Mesenteric fat pad (tissue), 1 donor: Measurements from ENCODE around the gene EME2. TPM values are rescaled to one million over a fixed set of nuclear protein-coding genes. Genes with fewer than 3 reads are reported as not detected.

Experiments
- DNase-seq: peaks from one replicate; pipeline ENCODE4 v3.0.0-alpha.2; 2020; ENCODE audit warnings: low spot score
- total RNA-seq: library from RNA; stranded (reverse); fragmentation: NEBNext Ultra II Directional; extraction: Animal tissue kit (Norgen Biotek cat#: 25700); gene quantifications from one replicate; pipeline ENCODE4 v1.2.1, GENCODE V29; 2021
- donor health status: DM: yes; HTN: yes; CAD: no.

The EME2 gene
- total RNA-seq, 1 donor from 2014 or later: 14.5 TPM

DNA sequence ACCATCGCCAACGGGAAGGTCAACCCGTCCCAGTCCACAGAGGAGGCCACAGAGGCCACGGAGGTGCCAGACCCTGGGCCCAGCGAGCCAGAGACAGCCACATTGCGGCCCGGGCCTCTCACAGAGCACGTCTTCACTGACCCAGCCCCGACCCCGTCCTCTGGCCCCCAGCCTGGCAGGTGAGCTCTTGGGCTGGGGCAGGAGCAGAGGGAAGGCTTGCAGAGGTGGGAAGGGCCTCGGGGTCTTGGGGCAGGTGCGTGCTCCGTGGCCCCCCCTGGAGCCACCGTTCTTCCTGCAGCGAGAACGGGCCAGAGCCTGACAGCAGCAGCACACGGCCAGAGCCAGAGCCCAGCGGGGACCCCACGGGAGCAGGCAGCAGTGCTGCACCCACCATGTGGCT, 6.4 kb upstream of the EME2 start:
- DNase-seq: no peak

DNA sequence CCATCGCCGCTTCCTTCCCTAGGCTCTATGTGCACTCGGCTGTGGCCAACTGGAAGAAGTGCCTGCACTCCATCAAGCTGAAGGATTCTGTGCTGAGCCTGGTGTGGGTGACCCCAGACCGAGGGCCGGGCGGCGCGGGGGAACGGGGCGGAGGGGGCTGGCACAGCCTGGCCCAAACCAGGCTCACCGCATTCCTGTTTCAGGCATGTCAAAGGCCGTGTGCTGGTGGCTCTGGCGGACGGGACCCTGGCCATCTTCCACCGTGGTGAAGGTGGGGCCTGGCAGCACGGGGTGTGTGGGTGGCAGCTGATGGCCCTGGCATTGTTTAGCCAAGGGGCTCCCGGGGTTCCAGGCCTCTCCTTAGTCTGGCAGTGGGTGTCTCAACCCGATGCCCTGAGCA, 5.9 kb upstream of the EME2 start:
- no peak for DNase-seq

DNA sequence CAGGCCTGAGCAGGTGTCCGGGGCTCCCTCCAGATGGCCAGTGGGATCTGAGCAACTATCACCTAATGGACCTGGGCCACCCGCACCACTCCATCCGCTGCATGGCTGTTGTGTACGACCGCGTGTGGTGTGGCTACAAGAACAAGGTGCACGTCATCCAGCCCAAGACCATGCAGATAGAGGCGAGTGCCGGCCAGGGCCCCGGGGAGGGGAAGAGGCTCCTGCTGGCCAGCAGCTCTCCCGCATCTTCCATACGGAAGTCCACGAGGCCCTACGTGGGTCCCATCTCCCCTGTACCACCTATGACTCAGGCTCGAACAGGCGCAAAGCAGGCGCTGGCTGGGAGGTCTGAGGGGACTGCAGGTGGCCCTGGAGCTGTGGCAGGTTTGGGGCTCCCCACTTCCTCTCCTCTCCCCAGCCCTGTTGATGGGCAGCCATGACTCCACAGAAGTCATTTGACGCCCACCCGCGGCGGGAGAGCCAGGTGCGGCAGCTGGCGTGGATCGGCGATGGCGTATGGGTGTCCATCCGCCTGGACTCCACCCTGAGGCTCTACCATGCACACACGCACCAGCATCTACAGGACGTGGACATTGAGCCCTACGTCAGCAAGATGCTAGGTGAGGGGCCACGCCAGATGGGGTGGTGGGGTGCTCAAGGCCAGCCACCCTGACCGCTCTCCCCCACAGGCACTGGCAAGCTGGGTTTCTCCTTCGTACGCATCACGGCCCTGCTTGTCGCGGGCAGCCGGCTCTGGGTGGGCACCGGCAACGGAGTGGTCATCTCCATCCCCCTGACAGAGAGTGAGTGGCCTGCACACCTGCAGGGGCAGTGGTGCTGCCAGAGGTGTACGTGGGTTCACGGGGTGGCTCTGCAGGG, 5.3 kb upstream of the EME2 start:
- DNase-seq: no peak

DNA sequence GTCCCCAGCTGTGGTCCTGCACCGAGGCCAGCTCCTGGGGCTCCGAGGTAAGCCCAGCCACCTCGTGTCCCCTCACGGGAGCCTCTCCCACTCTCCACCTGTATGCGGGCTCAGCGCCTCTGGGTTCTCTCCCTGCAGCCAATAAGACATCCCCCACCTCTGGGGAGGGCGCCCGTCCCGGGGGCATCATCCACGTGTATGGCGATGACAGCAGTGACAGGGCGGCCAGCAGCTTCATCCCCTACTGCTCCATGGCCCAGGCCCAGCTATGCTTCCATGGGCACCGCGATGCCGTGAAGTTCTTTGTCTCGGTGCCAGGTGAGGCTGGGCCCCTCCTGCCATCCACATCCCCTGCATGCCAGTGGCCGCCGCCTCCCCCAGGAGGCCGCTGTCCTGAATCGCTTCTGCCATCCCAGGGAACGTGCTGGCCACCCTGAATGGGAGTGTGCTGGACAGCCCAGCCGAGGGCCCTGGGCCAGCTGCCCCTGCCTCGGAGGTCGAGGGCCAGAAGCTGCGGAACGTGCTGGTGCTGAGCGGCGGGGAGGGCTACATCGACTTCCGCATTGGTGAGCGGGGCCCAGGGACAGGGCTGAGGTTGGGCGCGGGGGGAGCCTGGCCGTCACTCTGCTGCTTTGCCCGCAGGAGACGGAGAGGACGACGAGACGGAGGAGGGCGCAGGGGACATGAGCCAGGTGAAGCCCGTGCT, 4.4 kb upstream of the EME2 start:
- DNase-seq: no peak

DNA sequence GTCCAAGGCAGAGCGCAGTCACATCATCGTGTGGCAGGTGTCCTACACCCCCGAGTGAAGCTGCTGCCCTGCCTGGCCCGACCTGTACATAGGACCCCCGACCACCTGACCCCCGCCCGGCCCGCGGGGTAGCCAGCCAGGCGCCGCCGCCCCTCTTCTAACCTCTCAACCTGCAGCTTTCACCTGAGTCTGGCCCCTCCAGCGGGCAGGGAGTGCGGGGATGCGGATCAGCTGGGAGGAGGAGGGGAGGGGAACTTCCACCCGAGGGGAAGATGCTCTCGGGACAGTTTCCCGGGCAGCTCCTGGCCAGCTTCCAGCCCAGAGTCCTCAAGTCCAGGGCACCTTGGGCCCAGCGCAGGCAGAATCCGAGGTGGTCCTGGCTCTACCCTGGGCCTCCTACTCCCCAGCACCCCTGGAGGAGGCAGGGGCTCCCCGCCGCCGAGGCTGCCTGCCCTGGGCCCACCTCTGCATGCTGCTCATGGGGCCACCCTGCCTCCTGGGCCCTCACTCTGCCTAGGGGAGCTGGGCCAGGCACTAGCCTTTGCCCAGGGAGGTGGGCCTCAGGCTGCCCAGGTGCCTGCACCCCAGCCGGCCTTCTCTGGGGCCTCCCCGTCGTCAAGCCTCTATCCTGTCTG, 3.7 kb upstream of the EME2 start:
- DNase-seq: no peak

DNA sequence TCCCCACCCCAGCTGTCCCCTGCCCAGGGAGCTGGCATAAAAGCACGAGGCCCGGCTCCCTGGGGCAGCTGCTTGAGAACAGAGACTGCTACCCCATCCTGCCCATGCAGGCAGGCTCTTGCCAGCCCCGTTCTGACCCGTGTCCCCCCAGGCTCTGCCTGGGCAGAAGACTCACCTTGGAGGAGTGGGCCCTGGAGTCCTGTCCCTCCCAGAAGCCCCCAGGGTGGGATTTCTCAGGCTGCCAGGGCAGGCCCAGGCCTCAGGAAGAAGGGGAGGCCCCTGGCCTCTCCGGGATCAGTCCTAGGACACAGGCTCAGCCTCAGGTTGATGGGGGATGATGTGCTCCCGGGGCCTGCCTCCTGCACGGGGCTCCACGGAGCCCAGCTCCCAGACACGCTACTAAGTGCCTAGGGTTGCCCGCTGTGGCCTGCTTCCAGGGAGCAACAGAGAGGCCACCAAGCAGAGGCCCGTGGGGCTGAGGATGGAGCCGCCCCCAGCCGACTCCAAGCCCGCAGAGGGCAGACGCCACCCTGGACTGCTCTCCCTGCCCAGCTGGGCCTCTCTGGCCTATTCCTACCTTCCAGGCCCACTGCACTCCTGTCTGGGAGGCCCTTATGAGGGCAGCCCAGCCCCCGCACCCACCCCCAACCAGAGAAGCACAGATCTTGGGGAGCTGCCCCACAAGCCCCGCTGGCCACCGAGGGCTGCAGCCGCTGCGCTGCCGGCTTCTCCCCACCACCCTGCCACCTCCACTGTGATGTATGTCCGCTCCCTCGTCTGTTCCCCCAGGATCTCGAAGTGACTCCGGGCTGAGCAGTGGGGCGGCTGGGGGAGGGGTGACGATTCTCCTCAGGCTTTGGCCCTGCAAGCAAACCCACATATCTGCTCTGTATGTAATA, 3.0 kb upstream of the EME2 start:
- no peak for DNase-seq

DNA sequence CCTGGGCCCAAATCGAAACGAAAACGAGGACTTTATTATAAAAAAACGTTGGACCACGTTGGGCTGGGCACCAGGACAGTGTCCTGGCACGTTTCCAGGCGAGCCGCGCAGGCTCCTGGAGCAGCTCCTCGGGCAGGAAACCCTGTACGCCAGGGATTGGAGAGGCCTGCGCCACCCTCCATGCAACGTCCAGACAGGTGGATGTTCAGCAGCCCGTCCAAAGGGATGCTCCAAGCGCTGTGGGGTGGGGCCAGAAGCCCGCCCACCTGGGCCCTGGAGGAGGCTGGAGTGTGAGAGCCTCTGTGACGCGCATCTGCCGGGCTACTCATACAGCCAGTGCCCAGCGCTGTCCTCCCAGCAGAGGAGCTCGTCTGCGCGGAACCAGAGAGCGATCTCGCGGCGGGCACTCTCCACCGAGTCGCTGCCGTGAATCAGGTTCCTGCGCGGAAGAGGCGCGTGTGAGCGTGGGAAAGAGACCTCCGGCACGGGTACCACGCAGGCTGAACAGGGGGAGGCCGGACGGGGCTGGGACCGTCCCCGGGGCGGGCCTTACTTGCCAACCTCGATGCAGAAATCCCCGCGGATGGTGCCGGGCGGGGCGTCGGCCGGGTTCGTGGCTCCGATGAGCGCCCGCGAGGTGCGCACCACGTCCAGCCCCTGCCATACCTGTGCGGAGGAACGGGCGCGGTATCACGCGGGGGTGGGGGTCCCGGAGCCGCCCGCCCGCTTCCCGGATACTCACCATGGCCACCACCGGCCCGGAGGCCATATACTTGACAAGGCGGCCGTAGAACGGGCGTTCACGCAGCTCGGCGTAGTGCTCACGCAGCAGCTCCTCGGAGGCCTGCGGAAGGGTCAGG, 2.1 kb upstream of the EME2 start:
- DNase-seq: no peak

DNA sequence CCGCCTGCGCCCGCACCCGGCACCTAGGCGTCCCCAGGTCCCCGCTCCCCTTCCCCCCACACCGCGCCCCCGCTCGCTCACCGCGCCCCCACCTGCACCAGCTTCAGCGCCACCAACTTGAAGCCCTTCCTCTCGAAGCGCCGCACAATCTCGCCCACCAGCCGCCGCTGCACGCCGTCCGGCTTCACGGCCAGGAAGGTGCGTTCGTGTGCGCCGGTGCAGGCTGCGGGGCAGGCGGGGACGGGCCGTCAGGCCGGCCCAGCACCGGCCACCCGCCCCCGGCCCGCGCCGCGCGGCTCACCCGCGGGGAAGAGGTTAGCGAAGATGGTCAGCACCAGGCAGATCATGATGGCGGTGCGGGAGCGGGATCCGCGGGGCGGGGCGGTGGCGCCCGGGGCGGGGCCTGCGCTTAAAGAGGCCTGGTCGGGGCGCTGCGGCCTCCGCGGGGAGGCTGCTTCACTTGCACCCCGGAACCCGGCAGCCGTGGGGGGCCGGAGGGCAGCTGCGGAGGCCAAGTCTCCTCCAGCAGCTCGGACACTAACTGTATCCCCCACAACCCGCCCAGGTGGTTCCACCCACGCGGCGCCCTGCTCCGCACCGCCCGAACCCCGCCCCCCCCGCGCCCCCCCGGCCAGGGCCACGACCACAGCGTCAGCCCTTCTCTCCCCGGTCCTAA, 1.3 kb upstream of the EME2 start, which contains the start of gene NME3:
Gene NME3 (minus strand): TSS at position 356 of the 676 bp plus-strand sequence. CDS start 9 bp downstream, at position 347.
- DNase-seq: peak; percentile 94

DNA sequence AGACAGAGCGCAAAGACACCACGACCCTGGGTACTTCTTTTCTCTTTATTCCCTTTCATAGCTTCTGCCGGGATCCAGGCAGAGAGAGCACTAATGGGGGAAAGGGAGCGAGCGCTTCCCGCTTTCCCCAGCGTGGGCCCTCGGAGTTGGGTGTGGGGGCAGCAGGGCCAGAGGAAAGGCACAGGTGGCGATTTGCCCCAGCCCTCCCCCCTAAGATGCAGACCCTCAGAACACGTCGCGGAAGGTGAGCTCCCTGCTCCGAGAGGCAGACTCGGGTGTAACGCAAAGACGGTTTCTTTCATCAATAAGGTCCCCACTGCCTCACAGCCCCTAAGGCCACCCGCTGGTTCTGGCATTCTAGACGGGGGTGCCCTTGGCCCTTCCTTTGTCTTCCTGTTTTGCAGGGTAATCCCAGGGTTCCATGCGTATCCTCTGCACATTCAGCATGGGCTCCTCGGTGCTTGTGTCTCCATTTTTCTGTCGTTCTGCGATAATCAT, 697 bp upstream of the EME2 start:
- no peak for DNase-seq

DNA sequence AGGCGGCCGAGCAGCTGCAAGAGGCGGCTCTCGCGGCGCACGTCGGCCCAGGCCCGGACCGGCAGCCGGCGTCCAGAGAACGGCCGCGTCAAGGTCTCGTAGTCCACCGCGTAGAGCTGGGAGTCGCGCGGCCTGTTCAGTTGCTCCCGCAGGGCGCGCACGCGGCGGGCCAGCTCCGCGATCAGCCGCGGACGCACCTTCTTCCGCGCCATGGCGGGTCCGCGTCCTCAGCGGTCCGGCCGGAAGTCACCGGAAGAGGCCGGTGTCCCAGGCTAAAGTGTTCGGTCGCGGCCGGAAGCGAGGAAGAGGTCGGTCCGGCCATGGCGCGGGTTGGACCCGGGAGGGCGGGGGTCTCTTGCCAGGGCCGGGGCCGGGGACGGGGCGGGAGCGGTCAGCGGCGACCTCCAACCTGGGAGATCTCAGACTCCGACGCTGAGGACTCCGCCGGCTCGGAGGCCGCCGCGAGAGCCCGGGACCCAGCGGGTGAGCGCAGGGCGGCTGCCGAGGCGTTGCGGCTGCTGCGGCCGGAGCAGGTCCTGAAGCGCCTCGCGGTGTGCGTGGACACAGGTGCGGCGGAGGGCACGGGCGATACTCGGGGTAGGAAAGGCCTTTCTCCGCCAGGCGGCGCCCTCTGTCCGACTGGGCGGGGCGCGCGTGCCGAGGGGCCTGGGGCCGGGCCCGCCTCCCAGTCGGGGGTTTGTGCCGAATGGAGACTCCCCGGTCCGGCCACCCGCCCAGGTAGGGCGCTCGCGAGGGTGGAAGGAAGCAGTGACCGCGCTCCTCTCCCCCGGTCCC, 495 bp downstream of the EME2 start, which contains the start of gene MRPS34:
Gene MRPS34 (minus strand): TSS at position 227 of the 795 bp plus-strand sequence. CDS start 15 bp downstream, at position 212.
- DNase-seq: peak; percentile 96

DNA sequence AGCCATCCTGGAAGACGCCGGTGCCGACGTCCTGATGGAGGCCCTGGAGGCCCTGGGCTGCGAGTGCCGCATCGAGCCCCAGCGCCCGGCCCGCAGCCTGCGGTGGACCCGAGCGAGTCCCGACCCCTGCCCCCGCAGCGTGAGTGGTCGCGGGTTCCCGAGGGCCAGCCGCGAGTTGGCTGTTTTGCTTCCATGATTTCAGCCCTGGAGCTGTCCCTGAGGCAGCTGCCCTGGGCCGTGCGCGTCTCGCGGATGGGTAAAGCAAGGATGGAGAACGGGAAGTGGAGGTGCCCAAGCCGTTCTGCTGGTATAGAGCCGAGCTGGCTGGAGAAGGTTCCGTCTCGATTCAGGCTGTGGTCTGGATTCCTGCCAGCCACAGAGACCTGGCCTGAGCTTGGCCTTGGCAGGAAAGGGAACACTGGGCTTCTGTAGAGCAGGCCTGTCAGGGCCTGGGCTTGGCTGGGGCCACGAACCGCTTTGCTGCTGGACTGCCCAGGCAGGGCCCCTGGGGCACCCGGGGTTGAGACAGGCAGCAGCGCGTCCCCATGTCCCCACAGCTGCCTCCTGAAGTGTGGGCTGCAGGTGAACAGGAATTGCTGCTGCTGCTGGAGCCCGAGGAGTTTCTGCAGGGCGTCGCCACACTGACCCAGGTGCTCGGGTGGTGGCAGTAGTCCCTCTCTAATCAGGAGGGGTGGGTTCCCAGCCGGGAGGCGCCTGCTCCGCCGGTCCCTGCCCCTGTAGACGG, 1.3 kb downstream of the EME2 start:
- no peak for DNase-seq

DNA sequence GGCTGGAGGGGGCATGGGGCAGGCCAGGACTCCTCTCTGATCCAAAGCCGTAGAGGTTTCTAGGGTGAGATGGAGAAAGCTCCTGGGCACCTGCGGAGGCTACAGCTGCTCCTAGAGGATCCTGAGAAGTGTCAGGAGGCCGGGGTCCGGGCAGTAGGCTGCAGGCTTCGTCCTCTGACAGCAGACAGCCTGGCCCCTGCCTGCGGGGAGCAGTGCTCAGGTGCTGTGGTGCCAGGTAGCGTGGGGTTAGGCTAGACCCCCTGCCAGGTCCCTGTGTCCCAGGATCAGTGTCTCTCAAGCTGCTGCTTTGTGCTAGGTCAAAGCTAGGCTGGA, 1.8 kb downstream of the EME2 start:
- no peak for DNase-seq

DNA sequence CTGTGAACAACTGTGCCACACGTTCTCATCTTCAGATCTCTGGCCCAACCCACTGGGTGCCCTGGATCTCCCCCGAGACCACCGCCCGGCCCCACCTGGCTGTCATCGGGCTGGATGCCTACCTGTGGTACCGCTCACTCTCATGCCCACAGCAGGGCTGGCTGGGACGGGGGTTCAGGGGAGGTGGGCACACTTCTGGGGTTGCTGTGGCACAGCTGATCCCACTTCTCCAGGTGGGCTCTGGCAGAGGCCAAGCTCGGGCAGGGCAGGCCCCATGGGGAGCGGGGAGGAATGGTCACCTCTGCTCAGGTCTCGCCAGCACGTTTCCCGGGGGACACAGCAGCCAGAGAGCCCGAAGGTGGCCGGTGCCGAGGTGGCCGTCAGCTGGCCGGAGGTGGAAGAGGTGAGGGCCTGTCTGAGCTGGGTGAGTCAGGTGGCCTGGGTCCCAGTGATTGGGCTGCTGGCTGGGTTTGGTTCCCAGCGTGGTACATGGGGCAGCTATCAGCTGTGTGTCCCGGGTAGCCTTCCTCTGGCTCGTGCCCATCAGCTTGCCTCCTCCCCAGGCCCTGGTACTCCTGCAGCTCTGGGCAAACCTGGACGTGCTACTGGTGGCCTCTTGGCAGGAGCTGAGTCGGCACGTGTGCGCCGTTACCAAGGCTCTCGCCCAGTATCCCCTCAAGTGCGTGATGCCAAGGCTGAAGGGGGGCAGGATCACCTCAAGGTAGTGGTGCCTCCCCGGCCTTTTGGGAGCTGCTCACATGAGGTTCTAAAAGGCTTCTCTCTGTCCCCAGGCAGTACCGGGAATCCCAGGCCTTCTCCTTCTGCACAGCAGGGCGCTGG, 2.6 kb downstream of the EME2 start:
- DNase-seq: no peak

DNA sequence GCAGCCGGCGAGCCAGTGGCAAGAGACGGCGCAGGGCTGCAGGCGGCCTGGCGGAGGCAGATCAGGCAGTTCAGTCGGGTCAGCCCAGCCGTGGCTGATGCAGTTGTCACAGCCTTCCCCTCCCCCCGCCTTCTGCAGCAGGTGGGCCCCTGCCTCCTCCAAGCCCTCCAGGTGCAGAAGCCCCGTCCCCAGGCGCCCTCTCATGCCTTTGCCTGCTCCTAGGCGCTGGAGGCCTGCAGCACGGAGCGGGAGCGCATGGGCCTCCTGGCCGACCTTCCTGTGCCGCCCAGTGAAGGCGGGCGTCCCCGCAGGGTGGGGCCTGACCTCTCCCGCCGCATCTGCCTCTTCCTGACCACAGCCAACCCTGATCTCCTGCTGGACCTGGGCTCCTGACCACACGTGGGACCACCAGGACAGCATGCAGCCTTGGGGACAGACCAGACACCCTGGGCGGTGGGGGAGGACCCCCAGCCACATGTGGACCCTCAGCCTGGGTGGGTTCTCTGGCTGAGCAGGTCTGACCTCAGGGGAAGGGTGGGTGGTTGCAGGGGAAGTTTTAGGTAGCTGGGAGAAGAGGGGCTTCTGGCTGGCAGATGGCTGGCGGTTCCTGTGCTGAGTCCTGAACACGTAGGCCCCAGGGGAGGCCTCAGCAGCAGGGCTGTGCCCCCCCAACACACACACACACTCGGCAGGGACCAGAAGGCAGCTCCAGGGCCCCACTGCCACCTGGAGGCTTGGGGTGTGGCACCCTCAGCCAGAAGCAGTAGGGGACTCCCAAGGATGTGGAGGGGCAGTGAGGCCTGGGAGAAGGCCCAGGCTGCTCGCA, 3.4 kb downstream of the EME2 start:
- DNase-seq: no peak

DNA sequence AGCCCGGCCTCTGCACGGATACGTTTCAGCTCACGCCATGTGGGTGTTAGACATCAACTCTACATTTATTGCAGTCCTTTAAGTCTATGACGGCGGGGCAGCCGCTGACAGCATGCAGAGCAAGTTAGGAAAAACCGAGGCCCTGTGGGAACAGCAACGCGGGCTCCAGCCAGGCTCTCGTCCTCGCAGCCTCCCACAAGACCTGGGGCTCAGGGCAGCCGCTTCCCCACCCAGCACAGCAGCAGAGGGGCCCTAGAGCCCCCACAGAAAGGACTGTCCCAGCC, 4.0 kb downstream of the EME2 start:
- DNase-seq: no peak

DNA sequence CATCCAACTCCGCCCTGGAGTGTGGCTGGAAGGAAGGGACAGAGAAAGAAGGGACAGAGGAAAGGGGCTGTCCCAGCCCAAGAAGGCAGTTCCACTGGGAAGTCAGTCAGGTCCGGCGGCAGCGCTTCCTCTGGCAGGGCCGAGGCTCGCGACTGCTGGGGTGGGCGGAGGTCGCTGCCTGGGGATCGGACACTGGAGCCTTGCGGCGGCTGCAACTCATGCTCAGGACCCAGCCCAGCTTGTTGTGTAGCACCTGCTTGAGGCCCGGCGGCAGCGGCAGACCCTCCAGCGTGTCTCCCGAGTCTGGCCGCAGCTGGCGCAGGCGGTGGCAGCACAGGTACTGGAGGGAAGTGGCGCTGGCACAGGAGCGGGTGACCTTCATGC, 4.4 kb downstream of the EME2 start:
- DNase-seq: no peak
